Ishikawa (cell line): Measurements from ENCODE around the gene AMN.

Experiments
- EGR1 ChIP-seq: IDR thresholded peaks from 2 replicates; pipeline ENCODE4 v1.6.1; 2012
- EP300 ChIP-seq: IDR thresholded peaks from 2 replicates; pipeline ENCODE4 v1.6.1; 2012; ENCODE audit warnings: borderline replicate concordance
- FOXM1 ChIP-seq: IDR thresholded peaks from 2 replicates; pipeline ENCODE4 v1.6.1; 2012; ENCODE audit warnings: low read depth, borderline replicate concordance
- RAD21 ChIP-seq: IDR thresholded peaks from 2 replicates; pipeline ENCODE4 v1.6.1; 2012; ENCODE audit warnings: low read depth
- TAF1 ChIP-seq: IDR thresholded peaks from 2 replicates; pipeline ENCODE4 v1.6.1; 2012; ENCODE audit warnings: low read depth, mild to moderate bottlenecking
- TEAD4 ChIP-seq: IDR thresholded peaks from 2 replicates; pipeline ENCODE4 v1.6.1; 2012

- TF ChIP-seq EP300, result no peak
- no peak for TF ChIP-seq RAD21
- TF ChIP-seq EGR1, result no peak
- TF ChIP-seq TEAD4, result no peak
- TF ChIP-seq TAF1, result no peak
- TF ChIP-seq FOXM1, result no peak
Observed at GRCh38 chr14:102888748-102889147, 33.7 kb upstream of the AMN start.
